ENCODE data around the gene COMMD9.

GRCh38 chr11:36333897-36334296, 44.7 kb upstream of the COMMD9 start:
- no peak for TF ChIP-seq ZNF23 (tag by site-specific recombination; IDR thresholded peaks at IDR 0.05; ENCODE audit: borderline replicate concordance)
- no peak for TF ChIP-seq CTCF (tag by site-specific recombination; IDR thresholded peaks at IDR 0.05)
- TF ChIP-seq ZNF513 (tag by site-specific recombination; IDR thresholded peaks at IDR 0.05): no peak
- no peak for TF ChIP-seq ZNF449 (tag by site-specific recombination; IDR thresholded peaks at IDR 0.05)
- no peak for TF ChIP-seq ZNF704 (tag by site-specific recombination; IDR thresholded peaks at IDR 0.05)
- TF ChIP-seq ZBTB26 (tag by site-specific recombination; optimal IDR thresholded peaks at IDR 0.05): no peak
- TF ChIP-seq ZNF645 (tag by site-specific recombination; IDR thresholded peaks at IDR 0.05): no peak
- TF ChIP-seq IKZF3 (tag by site-specific recombination; IDR thresholded peaks at IDR 0.05): no peak
- no peak for TF ChIP-seq ZNF174 (tag by site-specific recombination; IDR thresholded peaks at IDR 0.05)
